GM21423 (cell line): ENCODE results near the gene ACACA.
A peak's percentile ranks its signal among the peaks of the same experiment; 100 is the strongest.
"Not testable (repeated sequence)": the region's sequence is repeated elsewhere in the genome, so short reads cannot be mapped to it uniquely, and the experiment has no call there.

Source experiments
- ATAC-seq: cut with Tn5 transposase; IDR thresholded peaks from one replicate; pipeline ENCODE4 v1.9.1; 2021; ENCODE audit warnings: mild to moderate bottlenecking, moderate library complexity; ENCODE audit not compliant: unreplicated experiment

The ACACA gene

DNA sequence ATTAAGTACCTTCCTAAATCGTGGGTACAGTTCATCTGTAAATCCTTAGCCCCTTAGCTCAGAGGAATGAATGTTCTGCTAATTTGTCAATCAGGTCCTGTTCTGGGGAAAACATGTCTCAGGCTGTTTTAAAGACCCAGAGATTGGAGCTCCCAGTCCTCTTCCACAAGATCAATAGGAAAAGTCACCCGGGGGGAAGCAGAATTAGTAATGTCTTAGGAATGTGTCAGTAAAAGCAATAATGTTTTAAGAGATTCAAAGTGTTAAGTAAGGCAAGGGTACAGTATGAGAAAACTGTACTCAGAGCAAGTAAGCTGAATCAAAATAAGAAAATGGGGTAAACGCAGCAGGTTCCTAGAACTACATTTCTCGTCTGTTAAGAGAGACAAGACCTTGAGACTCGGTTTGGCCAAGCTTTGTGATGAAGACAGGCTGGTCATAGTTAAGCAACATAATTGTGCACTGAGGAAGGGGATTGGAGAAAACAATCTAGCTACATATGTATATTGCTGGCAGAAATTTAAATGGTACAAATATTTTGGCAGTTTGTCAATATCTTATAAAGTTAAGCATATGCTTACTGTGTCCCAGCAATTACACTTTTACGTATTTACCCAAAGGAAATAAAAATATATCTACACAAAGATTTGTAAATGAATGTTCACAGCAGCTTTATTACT, 223.7 kb downstream of the ACACA start:
- ATAC-seq, result no peak

DNA sequence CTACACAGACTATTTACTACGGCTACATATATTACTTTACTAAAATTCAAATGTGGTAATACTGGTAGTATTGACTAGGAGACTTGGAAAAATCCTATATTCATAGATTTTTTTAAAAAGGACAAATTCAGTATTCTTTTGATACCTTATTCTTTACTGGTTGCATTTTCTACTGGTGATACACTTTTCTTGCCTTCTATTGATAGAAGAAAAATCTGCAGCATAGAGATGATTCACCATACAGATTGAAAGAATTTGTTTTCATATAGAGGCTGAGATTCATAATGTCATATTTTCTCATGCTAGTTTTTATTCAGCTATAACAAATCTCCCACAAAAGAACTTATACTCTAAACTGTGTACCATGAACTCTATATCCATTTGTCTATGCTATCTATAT, 226.3 kb downstream of the ACACA start:
- no peak for ATAC-seq

DNA sequence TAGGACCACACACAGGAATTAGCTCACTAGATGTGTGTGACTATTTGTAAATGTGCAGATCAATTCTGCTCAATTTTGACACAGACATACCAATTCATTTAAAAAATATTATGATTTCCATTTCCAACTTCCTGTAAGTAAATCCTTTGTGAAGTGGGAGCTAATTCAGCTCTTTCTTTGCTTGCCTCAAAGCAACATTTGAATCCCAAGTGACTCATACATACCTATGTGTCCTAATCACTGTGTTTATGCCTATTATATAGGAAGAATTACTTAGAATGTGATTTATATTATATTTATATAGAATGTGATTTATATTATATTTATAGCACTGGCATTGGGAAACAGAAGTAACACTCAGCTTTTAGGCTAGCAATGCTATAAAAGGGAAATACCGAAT, 226.7 kb downstream of the ACACA start:
- no peak for ATAC-seq

DNA sequence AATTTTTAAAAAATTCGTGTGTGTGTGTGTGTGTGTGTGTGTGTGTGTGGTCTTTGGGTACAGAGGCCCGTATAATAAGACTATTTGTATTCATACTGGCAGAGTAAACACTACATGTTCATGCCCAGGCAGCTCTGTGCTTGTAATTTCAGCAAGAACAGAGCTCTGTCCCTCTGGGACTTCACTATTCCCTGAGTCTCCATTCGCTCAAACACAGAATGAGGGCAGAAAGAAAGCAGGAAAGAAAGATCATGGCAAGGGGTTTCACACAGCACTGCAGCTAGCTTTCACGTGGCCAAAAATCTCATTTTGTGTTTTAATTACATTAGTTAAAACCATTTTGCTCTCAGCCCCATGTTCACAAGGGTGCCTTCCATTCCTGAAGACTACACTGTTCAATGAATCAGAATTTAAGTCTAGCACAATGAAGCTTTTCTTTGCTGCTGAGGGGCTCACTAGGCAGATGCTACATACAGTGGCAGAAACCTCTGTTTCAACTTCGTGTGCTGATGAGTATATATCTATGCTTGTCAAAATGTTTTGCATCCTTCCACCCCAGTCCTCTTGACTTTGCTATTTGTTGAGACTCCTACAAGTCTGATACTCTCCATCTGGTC, 229.3 kb downstream of the ACACA start:
- no peak for ATAC-seq

DNA sequence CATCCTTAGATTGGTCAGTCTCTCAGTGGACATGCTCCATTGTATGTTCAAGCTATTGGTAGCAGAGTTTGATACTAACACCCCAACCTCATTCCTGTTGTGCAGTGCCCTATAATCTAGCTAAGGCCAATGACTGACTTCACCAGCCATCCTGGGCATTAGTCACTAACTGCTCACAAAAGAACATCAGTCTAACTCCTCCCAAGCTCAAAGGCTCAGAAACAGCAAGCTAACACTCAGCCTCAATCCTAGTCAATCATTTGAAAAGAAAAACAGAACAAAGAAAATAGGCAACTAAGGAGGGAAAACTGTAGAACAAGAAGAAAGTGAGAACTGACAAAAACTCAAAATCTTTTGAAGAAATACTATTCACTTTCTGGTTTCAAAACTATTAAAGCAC, 229.9 kb downstream of the ACACA start:
- ATAC-seq, result no peak

DNA sequence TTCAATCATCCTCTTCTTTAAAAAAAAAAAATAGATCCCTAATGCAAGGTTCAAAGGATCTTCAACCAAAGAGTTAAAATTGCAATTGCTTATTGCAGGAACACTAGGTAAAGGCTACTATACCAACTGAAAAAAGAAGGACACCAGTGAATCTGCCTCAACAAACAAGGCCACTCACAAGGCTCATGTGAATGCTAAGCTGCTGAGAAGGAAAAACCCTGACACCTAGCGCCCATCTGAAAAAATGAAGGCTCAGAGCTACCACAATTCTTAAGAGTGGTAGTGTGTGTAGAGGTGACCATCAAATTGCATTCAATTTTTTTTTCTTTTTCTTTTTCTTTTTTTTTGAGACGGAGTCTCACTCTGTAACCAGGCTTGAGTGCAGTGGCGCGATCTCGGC, 232.4 kb downstream of the ACACA start:
- no peak for ATAC-seq

DNA sequence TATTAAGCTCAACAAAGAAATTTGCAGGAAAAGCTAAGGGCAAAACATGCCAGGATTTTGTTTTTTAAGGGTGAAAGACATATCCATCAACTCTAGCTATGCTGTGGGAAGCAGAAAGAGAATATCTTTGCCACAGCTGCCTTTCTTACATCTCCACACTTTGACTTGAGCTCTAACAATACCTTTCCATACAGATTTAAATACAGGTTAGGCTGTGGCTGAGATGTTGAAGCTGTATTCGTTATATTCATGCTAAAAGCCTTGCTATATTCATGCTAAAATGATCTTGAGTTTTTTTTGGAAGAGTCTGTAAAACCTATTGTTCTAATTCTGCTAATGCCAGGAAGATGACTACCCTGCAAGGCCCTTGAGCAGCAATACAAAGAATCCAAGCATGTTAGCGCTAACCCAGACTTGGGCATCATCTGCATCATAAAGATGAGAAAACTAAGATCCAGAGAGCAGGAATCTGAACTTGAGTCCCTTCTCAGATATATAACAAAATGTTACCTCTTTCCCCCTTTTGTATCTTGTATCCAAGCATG, 235.7 kb downstream of the ACACA start:
- no peak for ATAC-seq

DNA sequence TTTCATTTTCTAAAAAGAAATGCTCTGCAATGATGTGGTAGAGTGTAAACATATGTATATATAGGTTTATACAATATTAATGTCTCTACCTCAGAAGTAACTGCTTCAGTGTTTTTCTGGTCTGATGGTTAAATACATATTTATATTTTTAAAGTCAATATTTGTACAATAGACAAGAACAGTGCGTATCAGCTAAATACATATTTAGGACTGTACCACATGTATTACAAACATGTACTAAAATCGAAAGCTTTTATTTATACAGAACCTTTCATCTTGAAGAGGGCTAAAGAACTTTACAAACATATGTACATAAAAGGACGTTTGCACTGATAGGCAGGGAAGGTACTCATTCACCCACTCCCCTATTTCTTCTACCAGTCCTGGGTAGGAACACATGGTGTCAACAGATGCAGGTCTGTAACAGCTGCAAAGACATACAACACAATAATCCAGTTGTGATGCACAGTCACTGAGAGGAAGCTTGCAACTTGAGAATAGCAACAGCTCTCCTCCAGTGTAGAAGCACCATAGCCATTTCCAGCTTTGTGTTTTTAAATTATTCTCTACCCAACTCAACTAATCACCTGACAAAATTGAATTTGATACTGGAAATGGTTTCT, 237.8 kb downstream of the ACACA start:
- ATAC-seq, result no peak

DNA sequence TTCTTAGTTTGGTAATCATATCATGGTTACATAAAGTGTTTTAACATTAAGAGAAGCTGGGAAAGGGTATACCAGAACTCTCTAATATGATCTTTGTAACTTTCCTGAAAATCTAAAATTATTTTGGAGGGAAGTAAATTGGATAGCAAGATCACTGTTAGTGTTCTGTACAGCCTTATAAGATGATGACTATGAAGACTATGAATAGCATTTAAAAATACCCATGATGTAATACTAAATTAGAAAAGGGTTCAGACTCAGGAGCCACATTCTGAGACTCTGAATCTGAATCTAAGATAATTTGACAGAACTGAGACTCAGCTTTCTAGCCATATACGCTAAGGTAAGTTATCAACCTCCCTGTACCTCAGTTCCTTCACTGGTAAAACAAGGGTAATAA, 238.9 kb downstream of the ACACA start:
- ATAC-seq, result no peak

DNA sequence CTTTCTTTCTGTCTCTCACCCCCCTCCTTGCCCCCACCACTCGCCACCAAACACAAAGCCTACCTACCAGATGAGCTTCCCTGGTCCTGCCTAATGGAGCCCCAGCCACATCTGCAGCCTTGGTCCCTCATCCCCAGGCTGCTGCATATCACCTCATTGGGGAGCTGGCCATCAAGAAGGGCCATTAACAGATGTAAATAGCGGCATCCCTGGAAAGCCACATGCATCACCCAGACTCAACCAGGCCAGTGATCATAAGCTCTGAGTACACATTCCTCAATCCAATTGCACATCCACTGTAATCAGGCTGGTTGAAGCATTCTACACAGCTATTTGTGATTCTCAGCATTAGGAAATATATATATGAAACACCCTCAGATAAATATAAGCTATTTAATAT, 242.6 kb downstream of the ACACA start:
- ATAC-seq, result no peak

DNA sequence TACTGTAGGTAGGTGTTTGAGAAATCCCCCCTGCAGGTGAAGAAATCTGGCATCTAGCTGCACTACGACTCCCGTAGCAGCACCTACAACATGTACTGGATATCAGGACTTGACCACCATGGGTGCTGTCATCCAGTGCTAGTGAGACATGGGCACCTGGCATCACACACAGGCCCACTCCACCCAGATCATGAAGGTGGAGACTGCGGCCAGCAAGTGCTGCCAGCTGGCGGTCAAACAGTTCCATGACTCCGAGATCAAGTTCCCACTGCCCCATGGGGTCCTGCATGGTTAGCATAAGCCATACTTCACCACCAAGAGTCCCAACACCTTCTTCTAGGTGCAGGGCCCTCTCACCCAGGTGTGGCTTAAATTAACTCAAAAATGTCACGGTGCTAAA, 243.8 kb downstream of the ACACA start:
- ATAC-seq, result no peak

DNA sequence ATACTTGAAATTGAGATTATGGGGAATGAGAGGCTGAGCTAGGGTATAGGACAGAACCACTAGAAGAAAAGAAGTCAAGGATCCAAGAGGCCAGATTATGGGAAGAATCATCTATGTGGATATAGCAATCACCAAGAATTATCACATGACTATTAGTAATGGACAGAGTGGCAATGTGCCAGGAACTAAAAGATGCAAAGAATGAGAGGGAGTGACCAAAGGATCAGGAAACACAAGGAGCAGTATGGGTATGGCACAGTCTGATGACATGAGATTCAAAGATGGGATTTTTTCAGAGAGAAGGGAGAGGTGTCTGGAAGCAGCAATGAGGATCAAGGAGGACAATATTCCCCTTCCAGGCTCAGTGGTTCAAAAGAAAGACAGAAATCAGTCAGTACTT, 245.7 kb downstream of the ACACA start:
- no peak for ATAC-seq

DNA sequence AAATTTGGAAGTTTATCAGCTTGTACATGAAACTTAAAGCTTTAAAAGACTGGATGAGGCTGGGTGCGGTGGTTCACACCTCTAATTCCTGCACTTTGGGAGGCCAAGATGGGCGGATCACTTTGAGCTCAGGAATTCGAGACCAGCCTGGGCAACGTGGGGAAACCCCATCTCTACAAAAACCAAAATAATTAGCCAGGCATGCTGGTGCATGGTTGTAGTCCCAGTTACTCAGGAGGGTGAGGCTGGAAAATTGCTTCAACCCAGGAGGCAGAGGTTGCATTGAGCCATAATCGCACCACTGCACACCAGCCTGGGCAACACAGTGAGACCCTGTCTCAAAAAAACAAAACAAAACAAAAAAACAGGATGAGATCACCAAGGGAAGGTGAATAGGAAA, 248.3 kb downstream of the ACACA start:
- ATAC-seq, result no peak

DNA sequence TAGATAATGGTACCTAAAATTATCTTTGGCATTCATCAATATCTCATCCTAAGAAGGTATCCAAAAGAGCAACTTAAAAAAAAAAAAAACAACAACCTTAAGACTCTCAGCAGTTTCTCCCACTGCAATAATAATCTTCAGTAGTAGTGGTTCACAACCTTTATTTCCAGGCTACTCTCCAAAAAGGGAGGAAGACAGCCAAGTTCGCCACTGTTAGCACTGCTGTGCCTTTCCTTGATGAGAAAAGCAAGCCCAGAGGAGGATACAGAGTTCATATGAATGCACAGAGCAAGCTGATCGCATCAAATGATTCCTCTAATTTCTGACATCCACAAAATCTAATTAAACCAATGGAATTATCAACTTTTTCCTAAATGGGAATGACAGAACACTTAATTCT, 258.5 kb downstream of the ACACA start:
- ATAC-seq, result no peak

DNA sequence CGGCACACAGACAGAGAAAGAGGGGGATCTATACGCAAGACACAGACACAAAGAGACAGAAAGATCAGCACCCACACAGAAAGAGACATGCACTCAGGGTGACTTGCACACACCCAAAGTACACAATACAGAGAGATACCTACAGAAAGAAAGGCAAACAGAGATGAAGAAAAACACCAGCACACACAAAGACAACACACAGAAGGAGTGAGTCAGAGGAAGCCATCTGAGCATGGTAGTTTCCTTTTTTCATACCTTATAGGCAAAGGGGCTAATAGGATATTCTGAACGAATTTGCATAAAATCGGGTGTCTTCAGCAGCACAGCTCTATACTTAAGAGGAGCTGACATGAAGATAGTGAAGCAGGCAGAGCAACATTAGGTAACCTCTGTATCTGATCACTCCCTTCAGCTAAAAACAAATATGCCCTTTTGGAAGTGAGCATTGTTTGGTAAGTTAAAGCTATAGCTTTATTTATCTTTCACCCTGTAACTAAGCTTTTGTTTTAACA, 259.3 kb downstream of the ACACA start:
- peak; percentile 75 for ATAC-seq

DNA sequence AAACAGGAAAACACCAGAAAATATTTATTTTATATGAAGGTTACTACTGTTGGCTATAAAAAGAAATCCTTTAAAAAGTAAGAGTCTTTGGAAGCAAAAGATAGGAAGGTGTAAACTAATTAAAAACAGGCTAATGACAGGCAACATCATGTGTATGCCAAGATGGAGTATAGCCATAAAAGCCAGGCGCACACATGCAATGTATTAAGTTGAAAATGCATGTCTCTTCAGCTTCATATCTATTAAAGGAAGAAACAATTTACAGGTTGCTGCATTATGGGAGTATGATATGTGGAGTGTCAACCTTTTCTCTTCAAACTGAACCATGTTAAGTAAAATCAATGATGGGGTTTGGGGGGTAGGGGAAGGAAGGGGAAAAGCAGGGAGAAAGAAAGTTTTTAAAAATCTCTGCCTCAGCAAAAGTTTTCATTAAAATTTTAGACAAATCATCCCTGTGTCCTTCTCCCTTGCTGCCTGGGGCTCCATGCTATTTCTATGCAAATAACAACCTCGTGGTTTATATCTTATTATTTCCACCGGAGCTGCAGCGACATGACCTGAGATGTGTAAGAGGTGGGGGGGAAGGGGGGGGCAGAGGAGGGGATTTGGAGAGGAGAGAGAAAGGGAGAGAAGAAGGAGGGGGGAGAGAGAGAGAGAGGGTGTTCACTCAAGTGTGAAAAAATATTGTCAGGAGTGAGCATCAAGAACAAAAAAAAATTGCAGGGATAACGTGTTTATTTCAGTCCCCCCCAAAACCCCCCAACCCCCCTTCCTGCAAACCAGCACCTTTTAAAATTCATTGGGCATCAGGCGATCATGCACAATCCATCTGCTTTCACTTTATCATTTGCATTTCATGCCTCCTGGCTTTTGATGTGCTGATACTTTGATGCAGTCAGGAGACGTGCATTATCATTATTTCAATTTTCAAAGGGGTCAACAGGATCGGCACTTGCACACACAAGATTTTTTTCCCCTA, 260.3 kb downstream of the ACACA start:
- no peak for ATAC-seq

DNA sequence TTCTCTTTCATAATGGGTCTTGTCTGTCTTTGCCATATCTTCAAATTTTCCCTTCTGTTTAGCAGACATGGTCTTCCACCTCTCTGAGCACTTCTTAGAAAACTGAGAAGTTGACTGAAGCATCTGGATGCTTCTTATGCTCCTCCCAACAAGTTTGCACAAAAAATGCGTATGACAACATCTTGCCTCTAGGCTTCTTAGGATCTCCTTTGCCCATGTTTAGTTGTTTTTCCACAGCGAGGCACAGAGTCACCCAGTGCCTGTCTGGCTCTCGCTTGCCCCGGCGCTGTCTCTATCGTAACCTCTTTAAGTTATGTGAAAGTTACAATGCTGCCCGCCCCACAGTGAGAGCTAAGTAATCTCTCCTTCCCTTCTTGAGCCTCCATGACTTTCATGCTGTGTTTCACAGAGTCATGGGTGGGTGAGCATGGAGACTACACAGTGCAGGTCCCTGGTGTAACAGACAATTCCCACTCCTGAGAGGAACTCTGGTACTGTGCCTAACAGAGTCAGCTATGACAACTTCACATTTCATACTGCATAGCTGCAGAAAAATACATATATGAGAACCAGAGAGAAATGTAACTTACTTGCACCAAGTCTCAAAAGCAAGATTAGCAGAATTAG, 262.4 kb downstream of the ACACA start:
- ATAC-seq, result no peak

DNA sequence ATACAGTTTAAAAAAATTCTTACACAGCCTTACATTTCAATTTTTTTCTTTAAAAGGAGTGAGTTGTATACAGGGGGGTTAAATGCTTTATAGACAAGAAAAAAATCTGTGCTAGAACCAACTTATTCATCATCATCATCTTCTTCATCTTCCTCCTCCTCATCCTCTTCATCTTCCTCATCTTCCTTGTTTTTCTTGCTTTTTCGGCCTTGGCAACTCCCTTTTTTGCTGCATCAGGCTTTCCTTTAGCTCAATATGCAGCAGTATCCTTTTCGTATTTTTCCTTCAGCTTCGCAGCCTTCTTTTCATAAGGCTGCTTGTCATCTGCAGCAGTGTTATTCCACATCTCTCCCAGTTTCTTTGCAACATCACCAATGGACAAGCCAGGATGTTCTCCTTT, 263.1 kb downstream of the ACACA start:
- not testable (repeated sequence) for ATAC-seq

DNA sequence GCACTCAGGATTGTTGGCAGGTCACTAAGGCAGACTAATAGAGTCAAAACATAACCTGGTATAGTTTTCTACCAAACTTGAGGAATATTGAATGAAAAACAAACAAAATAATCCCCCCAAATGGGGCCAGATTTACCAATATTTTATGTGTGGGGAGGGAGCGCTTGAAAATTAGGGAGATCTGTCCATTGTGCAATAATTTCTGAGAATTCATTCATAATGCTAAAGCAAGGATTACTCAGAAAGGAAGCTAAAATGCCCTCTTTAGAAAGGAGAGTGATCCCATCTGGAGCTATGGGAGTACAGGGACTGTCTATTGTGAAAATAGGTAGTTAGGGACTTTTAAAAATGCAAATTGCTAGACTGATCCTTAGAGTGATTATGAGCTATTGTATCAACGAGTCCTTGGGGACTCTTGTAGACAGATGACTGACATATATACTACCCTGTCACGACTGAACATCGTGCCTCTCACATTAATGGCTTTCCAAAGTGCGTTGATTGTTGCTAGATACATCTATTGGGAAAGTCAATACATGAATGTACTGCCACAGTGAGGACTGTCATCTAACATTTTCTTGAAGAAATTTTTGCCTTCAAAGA, 264.2 kb downstream of the ACACA start:
- no peak for ATAC-seq

DNA sequence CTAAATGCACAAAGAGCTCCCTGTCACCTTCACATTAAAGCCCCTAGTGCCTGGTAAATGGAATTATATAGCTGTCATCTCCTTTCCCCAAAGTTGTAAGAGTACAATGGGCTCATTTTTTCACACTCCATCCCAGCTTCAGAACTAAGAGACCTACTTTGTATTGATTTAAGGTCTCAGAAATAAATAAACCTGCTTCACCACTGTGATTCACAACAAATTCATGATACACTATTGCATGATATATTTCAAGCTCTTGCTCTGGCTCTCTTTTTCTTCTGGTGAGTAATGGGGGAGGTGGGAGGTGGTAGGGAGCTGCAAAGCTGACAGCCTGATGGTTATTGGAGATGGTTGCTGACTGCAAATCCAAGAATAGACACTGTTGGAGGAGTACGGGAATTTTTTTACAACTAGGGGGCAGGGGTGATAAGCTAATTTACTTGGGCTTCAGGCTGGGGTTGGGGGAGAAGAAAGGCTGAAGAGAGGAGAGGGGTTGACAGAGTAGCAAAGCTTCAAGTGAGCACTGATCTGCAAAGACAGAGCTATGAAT, 268.0 kb downstream of the ACACA start:
- no peak for ATAC-seq
